ENCODE data around the gene THEM4.
"Not testable (repeated sequence)": the region's sequence is repeated elsewhere in the genome, so short reads cannot be mapped to it uniquely, and the experiment has no call there.

Gene THEM4

DNA sequence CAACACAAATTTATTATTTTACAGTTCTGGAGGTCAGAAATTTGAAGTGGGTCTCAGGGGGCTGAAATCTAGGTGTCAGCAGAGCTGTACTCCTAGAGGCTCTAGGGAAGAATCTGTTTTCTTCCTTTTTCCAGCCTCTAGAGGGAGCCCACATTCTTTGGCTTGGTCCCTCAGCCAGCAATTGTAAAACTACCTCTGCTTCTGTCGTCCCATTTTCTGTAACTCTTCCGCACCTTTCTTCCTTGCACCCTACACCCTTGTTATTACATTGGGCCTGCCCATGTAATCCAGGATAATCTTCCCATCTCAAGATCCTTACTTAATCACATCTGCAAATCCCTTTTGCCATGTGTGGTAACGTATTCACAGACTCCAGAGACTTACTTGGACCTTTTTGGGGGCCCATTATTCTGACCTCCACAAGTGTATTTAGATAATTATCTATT is 24.8 kb upstream of the THEM4 start:
- DNase-seq (ENCODE audit: low spot score) = peak; percentile 72

DNA sequence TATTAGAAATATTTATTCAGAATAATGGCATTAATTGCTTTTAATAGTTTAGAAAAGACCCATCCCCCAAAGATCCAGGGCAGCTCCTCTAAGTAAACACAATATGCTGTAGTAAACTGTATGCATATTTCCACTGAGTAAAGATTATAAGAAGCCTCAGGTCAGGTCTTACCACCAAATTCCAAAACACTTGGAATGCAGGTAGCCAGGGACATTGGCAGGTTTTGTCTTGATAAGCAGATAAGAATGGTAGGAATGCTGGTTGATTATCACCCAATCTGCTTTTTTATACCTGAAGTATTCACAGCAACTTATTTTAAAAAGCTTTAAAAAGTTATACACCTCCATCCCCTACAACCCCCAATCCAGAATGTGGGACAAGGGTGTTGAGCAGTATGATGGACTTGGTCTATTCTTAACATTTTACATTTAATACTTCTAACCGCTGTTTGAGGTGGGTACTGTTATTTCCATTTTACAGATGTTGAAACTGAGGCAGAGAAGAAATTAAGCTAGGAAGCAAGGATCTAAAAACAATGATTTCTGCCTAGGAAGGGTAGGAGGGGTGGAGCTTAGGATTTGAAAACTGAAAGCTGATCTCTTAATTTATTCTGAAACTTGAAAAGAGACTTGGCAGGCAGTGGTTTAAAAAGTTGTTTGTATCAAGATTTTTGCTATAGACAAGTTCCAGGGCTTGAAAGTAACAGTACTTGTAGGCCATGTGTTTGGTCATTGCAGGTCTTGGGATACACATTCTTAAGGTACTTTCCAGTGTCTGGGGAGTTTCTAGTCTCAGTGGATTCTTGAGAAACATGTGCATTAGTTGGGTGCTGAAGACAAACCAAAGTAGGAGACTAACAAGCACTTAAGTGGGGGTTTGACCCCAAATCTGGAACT is 15.6 kb upstream of the THEM4 start:
- peak; percentile 14 for DNase-seq (ENCODE audit: low spot score)

GRCh38 chr1:151923422-151923821 is 14.1 kb upstream of the THEM4 start:
- DNase-seq (ENCODE audit: low spot score) = no peak

DNA sequence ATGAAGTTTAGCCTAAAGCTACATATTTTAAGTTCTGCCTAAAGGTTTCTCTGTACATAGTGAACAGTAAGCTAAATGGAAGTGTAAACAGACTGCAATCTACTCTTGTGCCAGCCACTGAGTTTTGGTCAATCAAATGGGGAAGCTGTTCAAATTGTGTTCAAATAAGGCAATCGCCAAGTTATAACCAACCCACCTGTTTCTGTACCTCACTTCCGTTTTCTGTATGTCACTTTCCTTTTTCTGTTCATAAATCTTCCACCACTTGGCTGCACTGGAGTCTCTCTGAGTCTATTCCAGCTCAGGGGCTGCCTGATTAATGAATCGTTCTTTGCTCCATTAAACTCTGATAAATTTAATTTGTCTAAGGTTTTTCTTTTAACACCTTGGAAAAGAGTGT is 10.8 kb upstream of the THEM4 start:
- no peak for DNase-seq (ENCODE audit: low spot score)

DNA sequence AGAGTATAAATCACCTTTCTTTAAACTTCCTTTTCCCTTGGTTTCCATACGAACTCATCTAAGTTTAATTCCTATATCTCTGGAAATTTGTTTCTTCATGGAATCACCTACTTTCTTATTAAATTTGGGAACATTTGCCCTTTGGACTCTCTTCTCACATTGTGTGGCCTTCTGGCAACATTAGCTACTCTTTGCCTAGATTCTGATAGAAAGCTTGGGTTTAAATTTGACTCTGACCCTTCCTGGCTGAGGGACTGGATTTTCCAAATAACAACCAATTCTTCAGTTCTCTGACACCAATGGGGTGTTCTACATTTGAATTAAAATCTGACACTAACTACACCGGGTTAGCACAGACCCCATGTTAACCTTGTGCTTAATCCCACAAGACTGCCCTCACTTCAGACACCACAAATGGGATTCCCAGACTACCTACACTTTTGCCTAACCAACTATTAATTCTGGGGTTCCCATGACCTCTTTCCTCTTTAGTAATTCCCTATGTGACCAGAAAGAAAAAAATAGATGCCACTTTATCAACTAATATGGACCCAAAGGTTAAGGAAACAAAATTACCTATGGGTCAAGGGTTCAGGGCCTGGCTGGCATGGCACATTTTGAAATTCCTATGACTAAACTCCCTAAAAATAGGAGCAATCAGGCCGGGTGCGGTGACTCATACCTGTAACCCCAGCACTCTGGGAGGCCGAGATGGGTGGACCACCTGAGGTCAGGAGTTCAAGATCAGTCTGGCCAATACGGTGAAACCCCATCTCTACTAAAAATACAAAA is 9.7 kb upstream of the THEM4 start:
- no peak for DNase-seq (ENCODE audit: low spot score)

GRCh38 chr1:151918156-151918555 is 8.8 kb upstream of the THEM4 start:
- DNase-seq (ENCODE audit: low spot score) = no peak

GRCh38 chr1:151916726-151917370 is 7.5 kb upstream of the THEM4 start:
- no peak for DNase-seq (ENCODE audit: low spot score)

- DNase-seq (ENCODE audit: low spot score) = no peak
Measured at GRCh38 chr1:151915061-151915686, 5.9 kb upstream of the THEM4 start.

DNA sequence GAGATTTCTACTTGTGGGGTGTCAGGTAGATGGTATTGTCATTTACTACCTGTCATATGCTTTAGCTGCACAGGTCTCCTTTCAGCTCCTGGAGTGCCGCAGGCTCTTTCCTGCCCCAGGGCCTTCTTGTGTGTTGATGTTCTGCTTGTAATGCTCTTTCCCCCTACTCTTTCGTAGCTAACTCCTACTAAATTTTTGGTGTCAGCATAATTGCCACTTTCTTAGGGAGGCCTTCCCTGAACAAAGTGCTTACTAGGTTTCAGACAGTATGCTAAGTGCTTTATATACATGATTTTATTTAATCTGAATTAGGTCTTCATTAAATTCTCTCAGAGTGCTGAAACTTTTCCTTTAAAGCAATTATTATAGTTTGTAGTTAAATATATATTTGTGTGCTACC is 4.8 kb upstream of the THEM4 start:
- DNase-seq (ENCODE audit: low spot score) = no peak

DNA sequence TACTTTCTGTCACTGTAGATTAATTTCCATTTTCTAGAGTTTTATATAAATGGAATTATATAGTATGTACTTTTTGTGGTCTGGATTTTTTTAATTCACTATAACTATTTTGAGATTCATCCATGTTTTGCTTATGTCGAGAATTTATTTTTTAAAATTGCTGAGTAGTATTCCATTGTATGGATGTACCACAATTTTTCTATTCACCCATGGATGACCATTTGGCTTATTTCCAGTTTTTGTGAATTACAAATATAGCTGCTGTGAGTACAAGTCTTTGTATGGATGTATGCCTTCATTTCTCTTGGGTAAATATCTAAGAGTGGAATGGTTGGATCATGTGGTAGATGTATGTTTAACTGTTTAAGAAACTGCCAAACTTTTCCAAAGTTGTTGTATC is 3.7 kb upstream of the THEM4 start:
- DNase-seq (ENCODE audit: low spot score) = no peak

DNA sequence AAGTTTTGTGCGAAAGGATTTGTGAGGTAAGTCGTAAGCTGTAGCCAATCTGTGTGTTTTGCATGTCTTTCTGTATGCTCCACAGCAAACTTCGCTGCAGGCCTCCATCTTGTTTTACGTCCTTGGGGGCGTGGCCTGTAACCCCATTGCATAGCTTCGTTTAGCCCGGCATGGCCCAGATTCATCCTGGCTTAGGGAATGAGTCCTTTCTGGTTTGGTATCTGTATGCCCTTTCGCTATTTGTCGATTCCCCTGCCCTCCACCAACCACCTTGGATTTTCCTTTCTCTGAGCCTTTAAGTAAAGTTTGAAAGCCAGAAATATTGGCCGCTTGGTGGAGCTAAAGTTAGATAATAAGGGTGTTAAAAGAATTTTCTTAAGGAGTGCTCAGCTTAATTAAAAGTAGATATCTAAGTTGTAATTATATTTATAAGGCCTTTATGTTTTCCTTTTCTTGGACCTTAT is 1.1 kb downstream of the THEM4 start:
- peak; percentile 14 for DNase-seq (ENCODE audit: low spot score)

DNA sequence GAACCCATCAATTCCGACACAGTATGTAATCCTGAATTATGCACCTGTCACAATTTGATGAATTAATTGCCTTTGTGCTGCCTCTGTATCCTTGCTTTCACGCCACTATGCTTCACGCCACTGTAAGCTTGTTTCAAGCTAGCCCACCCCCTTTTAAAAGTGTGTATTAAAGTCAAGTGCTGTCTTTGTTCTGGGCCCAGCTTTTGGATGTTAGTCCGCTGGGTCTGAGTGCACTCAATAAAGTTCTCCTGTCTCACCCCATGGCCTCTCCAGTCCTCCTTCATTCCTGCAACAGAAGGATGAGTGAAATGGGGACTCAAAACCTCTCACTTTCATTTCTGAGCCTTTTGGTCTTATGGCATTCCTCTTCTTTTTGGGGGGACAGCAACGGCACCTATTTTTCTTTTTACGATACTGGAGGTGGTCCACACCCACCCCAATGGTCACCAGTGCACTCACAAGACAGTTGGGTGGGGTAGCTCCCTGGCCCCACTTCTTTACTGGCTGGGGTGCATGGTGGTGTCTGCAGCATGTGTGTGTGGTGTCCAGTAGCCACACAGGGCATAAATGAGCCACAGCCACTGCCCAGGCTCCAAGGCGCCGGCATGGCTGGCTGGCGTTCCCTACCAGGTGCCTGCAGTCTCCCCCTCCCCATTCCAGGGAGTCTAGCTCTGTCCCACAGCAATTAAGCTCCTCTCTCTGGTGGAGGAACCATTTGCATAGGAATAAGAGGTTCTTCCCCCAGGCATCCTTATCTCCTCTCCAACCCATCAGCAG is 1.8 kb downstream of the THEM4 start:
- DNase-seq (ENCODE audit: low spot score) = no peak

DNA sequence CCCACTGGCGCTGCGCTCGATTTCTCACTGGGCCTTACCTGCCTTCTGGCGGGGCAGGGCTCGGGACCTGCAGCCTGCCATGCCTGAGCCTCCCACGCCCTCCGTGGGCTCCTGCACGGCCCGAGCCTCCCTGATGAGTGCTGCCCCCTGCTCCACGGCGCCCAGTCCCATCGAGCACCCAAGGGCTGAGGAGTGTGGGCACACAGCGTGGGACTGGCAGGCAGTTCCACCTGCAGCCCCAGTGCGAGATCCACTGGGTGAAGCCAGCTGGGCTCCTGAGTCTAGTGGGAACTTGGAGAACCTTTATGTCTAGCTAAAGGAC is 3.0 kb downstream of the THEM4 start:
- DNase-seq (ENCODE audit: low spot score) = not testable (repeated sequence)

GRCh38 chr1:151905443-151906323 is 3.6 kb downstream of the THEM4 start:
- peak; percentile 38 for DNase-seq (ENCODE audit: low spot score)

GRCh38 chr1:151905070-151905442 is 4.3 kb downstream of the THEM4 start:
- peak; percentile 61 for DNase-seq (ENCODE audit: low spot score)

- no peak for DNase-seq (ENCODE audit: low spot score)
Measured at GRCh38 chr1:151902858-151903257, 6.5 kb downstream of the THEM4 start.

GRCh38 chr1:151900804-151901203 is 8.5 kb downstream of the THEM4 start:
- DNase-seq (ENCODE audit: low spot score) = not testable (repeated sequence)

DNA sequence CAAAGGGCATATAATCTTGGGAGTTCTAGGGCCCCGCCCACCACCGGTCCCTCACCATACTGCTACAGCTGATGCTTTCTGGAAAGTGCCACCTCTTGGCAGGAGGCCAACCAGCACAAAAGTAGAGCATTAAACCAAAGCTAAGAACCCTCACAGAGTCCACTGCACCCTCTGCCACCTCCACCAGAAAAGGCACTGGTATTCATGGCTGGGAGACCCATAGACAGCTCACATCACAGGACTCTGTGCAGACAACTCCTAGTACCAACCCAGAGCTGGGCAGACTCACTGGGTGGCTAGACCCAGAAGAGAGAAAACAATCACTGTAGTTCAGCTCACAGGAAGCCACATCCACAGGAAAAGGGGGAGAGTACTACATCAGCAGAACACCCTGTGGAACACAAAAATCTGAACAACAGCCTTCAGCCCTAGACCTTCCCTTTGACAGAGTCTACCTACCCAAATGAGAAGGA is 10.8 kb downstream of the THEM4 start:
- peak; percentile 71 for DNase-seq (ENCODE audit: low spot score)

DNA sequence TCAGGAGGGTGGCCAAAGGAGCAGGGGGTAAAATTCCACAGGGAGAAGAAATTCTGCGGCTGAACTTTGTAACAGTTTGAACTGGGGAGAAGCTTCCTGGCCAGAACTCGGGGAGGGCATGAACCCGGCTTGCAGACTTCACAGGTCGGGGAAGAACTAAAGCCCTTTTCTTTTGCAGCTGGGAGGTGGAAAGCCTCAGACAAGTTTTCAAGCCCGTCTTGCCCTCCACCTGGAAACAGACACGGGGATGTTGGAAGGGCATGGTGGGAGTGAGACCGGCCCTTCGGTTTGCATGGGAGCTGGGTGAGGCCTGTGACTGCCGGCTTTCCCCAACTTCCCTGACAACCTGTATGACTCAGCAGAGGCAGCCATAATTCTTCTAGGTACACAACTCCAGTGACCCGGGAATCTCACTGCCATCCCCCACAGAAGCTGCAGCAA is 11.3 kb downstream of the THEM4 start:
- no peak for DNase-seq (ENCODE audit: low spot score)

Measured in activated CD4-positive, alpha-beta T cell treated with anti-CD3 and anti-CD28 coated beads, Interleukin-2, Interleukin-4, amounts not matched to agents 100 ng/mL and 50 ng/mL, durations not matched to agents 16 hours and 8 hours (primary cell).